Osteoblast (primary cell): ENCODE measurements around the gene NTM. TPM values are rescaled to one million over a fixed set of nuclear protein-coding genes. Genes with fewer than 3 reads are reported as not detected.

Experiments used
- DNase-seq: peaks from one replicate; pipeline ENCODE4 v3.0.0; 2011; ENCODE audit warnings: low spot score, mixed read lengths; ENCODE audit not compliant: insufficient read length; ENCODE audit errors: missing footprints
- H2AFZ ChIP-seq: 2 replicates; pipeline ENCODE4 v1.6.0; 2011; ENCODE audit warnings: mild to moderate bottlenecking, low read length
- H3K27ac ChIP-seq: 2 replicates; pipeline ENCODE4 v1.5.1; 2011; ENCODE audit warnings: mild to moderate bottlenecking, low read depth, low read length, moderate library complexity
- H3K27me3 ChIP-seq: 2 replicates; pipeline ENCODE4 v1.6.0; 2012; ENCODE audit warnings: mild to moderate bottlenecking, control low read depth, inconsistent platforms, low read length, moderate library complexity; ENCODE audit not compliant: insufficient read depth
- H3K36me3 ChIP-seq: 2 replicates; pipeline ENCODE4 v1.5.1; 2011; ENCODE audit warnings: mild to moderate bottlenecking, low read length, control low read depth, moderate library complexity; ENCODE audit not compliant: insufficient read depth
- H3K4me1 ChIP-seq: 2 replicates; pipeline ENCODE4 v1.5.1; 2011; ENCODE audit warnings: mild to moderate bottlenecking, low read length, control low read depth, moderate library complexity; ENCODE audit not compliant: insufficient read depth
- H3K4me2 ChIP-seq: 2 replicates; pipeline ENCODE4 v1.6.0; 2011; ENCODE audit warnings: mild to moderate bottlenecking, low read length; ENCODE audit not compliant: insufficient read depth
- H3K4me3 ChIP-seq: fragments of 200-600 bp; sonication (generic); 3 replicates; pipeline ENCODE4 v1.5.1; 2012; ENCODE audit warnings: mild to moderate bottlenecking, low read length, inconsistent platforms; ENCODE audit not compliant: insufficient read depth
- H3K79me2 ChIP-seq: 2 replicates; pipeline ENCODE4 v1.6.0; 2012; ENCODE audit warnings: mild to moderate bottlenecking, low read length, control low read depth, inconsistent platforms; ENCODE audit not compliant: insufficient read depth
- H3K9me3 ChIP-seq: 2 replicates; pipeline ENCODE4 v1.5.1; 2011; ENCODE audit warnings: low read depth, low read length, control low read depth
- H4K20me1 ChIP-seq: 2 replicates; pipeline ENCODE4 v1.6.0; 2012; ENCODE audit warnings: mild to moderate bottlenecking, low read length, control low read depth; ENCODE audit not compliant: insufficient read depth
- CTCF ChIP-seq: IDR thresholded peaks from 2 replicates; pipeline ENCODE4 v1.5.1; 2011; ENCODE audit warnings: mild to moderate bottlenecking, low read depth, low read length, moderate library complexity; ENCODE audit errors: extremely low read depth
- small RNA-seq: library from RNA; depleted of rRNA; stranded (forward); fragments of <200 nt; gene quantifications from one replicate; pipeline ENCODE3, GENCODE V24; 2012
- total RNA-seq: library from RNA; depleted of rRNA; stranded (reverse); fragments of >200 nt; gene quantifications from 2 replicates; pipeline ENCODE4 v1.2.3, GENCODE V29; 2012

The NTM gene
- total RNA-seq, 1 donor: 48.1 TPM

DNA sequence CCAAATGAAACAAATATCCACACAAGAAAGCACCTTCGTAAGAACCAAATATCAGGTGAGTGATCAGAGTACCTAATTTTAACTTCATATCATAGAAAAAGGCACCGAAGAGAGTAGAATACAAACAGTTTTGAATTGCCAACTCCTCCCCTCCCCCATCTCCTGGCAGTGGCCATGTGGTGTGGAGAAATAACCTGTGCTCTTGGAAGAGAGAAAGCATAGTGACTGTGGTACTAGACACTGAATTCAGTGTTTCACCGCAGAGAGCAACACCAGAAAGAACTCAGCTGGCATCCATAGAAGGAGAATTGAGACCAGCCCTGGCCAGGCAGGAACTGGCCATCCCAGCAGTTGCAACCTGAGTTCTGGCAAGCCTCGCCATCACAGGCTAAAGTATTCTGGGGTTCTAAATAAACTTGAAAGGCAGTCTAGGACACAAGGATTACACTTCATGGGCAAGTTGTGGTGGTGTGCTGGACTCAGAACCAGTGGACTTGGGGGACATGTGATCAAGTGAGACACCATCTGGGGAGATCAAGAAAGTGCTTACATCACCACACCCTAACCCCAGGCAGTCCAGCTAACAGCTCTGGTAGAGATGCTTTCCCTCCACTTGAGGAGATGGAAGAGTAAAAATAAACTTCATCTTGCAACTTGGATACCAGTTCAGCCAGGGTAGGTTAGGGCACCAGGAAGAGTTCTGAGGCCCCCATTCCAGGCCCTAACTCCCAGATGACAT is 1003.2 kb downstream of the NTM start:
- Histone ChIP-seq H4K20me1 (no peaks in the 10 kb centered on the region), H2AFZ (no peak overlapping the region), H3K36me3 (no peaks in the 10 kb centered on the region), H3K9me3 (no peaks in the 10 kb centered on the region), H3K4me3 (no peak overlapping the region), H3K4me2 (no peak overlapping the region), H3K27me3 (no peaks in the 10 kb centered on the region), H3K4me1 (no peaks in the 10 kb centered on the region), H3K79me2 (no peaks in the 10 kb centered on the region), H3K27ac (no peak overlapping the region)
- no peak for DNase-seq
- TF ChIP-seq CTCF: no peak

DNA sequence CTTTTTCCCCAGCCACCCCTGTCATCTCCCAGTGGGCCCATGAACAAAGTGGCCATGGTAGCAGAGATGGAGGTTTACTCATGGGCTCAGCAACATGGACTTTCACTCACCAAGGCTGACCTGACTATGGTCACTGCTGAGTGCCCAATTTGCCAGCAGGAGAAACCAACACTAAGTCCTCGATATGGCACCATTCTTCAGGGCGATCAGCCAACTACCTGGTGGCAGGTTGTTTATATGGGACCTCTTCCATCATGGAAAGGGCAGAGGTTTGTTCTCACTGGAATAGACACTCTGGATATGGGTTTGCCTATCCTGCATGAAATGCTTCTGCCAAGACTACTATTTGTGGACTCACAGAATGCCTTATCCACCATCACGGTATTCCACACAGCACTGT is 1009.1 kb downstream of the NTM start:
- TF ChIP-seq CTCF: no peak
- Histone ChIP-seq H3K79me2 (no peaks in the 10 kb centered on the region), H3K4me2 (no peak overlapping the region), H3K9me3 (no peaks in the 10 kb centered on the region), H3K4me1 (no peaks in the 10 kb centered on the region), H2AFZ (no peak overlapping the region), H3K4me3 (no peak overlapping the region), H4K20me1 (no peaks in the 10 kb centered on the region), H3K27ac (no peak overlapping the region), H3K27me3 (no peaks in the 10 kb centered on the region), H3K36me3 (no peaks in the 10 kb centered on the region)
- no peak for DNase-seq

Small RNA genes within 50 kb of the gene (small RNA-seq; reads per million reads assigned to genes)
- not detected for gene RNU6ATAC12P
